Stimulated activated CD4-positive, alpha-beta T cell treated with anti-CD3 and anti-CD28 coated beads, Interleukin-4, amount 100 ng/mL, for 48 hours (primary cell): ENCODE results near the gene IREB2.
"Not testable (repeated sequence)": the region's sequence is repeated elsewhere in the genome, so short reads cannot be mapped to it uniquely, and the experiment has no call there.

Source experiments
- DNase-seq, 2 donors: peaks; one replicate each; pipeline ENCODE4 v3.0.0-alpha.2; 2020; ENCODE audit warnings: low read depth in 2 of 2

Gene IREB2, protein sequence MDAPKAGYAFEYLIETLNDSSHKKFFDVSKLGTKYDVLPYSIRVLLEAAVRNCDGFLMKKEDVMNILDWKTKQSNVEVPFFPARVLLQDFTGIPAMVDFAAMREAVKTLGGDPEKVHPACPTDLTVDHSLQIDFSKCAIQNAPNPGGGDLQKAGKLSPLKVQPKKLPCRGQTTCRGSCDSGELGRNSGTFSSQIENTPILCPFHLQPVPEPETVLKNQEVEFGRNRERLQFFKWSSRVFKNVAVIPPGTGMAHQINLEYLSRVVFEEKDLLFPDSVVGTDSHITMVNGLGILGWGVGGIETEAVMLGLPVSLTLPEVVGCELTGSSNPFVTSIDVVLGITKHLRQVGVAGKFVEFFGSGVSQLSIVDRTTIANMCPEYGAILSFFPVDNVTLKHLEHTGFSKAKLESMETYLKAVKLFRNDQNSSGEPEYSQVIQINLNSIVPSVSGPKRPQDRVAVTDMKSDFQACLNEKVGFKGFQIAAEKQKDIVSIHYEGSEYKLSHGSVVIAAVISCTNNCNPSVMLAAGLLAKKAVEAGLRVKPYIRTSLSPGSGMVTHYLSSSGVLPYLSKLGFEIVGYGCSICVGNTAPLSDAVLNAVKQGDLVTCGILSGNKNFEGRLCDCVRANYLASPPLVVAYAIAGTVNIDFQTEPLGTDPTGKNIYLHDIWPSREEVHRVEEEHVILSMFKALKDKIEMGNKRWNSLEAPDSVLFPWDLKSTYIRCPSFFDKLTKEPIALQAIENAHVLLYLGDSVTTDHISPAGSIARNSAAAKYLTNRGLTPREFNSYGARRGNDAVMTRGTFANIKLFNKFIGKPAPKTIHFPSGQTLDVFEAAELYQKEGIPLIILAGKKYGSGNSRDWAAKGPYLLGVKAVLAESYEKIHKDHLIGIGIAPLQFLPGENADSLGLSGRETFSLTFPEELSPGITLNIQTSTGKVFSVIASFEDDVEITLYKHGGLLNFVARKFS

DNA sequence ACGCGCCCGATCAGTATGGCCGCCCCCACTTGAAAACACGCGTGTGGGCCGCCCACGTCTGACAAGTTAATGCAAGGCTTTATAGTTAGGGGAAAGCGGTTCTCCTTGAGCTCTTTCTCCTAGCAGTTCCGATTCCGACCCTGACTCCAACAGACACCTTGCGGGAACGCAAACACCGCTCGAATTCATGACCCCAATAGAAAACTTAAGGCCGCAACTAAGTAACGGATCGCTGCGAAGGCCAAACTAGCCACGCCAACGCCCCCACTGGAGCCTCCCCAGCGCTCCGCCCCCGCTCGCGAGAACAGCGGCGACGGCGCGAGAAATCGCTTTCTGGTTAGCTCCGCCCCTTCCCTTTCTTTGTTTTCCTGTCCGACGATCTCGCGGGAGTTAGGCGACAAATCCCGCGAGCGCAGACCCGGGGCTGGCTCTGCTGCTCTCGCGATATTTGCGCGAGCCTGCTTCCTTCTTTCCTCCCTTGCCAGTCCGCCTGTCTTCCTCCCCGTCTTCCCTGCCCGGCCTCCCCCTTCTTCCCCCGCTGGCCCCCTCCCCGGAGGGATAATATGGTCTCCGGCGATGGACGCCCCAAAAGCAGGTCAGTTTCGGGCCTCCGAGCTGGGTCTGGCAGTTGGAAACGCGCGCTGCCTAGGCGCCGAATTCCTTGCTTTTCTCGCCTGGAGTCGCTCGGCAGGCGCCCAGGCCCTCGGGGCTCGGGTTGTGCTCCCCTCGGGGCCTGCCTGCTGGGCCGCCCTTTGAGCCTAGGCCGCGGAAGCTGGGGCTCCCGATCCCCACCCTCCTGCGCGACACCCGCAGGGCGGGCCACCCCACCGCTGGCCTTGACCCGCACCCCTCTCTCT is at the start of gene IREB2:
TSS of gene IREB2 (plus strand) at position 455 of the 857 bp plus-strand sequence. CDS start at position 577, 122 bp downstream.
- DNase-seq, result peak; percentile 95 to 96

DNA sequence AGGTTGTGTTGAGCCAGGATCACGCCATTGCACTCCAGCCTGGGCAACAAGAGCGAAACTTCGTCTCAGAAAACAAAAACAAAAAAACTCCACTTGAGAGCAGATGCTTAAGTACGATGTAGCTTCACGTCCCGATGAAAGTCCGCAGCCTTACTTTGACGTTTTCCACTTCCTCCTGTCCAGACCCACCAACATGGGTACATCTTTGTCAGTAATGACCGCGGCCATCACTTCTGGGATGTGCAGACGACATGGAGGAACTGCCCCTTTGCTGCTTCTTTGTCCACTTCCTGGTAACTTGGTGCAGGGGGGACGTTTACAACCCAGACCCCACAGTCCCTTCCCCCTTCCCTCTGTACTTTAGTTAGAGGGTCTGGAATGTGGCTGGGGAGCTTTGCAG is 49.2 kb upstream of the IREB2 start:
- DNase-seq, result no peak

DNA sequence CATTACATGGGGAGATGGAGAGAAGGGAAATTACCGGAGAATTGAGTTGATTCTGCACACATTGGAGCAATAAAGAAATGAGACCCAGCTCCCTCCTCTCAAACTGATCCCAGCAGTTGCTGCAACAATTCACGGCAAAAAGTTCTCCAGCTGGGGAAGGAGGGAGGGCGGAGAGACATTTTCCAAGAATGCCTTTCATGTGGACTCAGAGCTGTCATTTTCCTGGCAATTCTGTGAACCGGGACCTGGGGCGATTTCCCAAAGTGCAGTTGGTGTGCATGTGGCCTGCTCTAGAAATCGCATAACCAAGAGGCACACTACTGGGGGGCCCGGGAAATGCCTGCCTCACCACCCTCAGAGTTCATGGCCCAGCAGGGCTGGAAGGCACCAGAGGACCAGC is 48.7 kb upstream of the IREB2 start:
- no peak for DNase-seq

DNA sequence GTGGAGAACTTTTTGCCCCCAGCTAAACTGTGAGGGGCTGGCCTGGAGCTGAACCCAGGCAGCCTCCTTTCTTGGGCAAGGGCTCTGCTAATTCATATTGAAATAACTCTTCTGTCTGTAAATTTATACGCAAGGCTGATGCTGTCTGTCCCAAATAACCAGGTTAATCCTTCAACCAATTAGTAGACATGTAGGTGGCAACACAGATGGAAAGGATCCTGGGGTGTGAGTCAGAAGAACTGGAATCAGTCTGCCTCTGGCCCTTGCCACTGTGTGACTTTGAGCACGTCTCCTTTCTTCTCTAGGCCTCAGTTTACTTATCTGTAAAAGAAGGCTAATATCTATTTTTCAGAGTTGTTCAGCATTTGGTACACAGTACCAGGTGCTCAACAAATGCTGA is 48.3 kb upstream of the IREB2 start:
- DNase-seq, result no peak

DNA sequence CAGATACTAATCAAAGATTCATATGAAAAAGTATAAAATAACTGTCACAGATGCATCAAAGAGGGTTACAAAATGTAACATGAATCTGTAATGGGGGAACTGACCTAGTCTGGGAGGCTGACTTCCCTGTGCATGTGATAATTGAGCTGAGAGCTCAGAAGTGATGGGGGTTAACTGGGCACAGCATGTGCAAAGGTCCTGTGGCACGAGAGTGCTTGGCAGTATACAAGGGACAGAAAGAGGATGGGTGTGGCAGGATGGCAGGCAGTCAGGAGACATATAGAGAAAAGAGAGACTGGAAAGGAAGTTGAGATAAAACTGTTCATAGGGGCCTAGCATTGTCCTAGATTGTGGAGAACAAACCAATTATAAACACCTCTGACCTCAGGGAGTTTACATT is 47.8 kb upstream of the IREB2 start:
- DNase-seq, result no peak

DNA sequence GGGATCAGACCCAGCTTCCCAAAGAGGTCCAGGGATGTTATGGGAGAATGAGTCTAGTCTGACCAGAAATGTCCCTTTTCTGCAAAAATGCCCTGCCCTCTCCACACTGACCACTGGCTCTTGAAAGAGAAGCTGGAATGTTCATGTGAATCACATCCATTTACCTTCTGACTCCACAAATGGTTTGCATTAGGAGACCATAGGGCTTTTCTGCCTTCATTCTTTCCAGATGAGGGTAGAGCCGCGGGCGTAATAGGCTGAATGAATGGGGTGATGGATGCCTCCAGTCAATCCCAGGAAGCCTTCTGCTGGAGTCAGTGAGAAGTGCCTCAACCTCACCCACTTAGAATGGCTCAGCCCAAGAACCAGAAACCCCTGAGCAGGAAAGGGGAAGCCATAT is 47.2 kb upstream of the IREB2 start:
- DNase-seq, result no peak

DNA sequence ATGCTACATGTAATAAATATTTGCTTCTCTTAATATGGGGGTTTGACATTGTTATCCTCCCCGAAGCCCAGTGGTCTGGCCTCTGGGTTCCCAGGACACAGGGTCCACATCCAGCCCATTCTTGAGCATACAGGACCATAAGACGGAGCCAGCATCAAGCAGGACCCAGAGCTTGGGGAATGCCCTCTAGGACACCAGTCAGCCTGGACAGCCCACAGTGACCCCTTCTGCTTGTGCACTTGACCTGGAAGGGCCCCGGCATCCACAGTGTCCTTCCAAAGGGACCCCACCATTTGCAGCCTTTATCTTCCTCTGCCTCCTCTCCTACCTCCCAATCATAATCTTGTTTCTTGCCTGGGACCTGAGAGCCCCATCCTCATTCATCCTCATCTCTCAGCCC is 46.2 kb upstream of the IREB2 start:
- no peak for DNase-seq

DNA sequence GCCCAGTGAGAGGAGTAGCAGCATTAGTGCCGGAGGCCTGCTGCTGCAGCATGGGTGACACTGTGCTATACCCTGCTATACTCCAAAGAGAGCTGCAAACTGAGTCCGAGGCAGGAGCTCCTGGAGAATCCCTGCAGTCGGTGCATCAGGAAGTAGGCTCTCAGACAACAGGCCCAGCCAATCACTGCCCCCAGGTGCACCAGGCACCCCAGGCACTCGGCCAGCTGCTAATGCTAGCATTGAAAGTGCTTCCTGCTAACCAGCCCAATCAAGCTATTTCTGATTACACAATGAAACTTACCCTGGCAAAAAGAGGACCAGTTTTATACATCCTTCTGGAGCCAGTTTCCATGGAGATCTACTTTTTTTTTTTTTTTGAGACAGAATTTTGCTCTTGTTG is 45.6 kb upstream of the IREB2 start:
- DNase-seq, result no peak

DNA sequence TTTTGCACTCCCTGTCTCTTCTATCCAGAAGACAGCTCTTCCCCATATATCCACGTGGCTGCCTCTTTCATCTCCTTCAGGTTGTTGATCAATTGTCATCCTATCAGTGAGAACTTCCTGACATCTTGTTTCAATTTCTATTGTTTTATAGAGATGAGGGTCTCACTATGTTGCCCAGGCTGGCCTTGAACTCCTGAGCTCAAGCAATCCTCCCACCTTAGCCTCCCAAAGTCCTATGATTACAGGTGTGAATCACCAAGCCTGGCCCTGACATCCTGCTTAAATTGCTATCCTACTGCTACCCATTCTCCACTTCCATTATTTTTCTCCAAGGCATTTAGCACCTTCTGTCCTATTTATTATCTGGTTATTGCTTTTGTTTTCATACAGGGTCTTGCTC is 44.9 kb upstream of the IREB2 start:
- DNase-seq, result no peak

DNA sequence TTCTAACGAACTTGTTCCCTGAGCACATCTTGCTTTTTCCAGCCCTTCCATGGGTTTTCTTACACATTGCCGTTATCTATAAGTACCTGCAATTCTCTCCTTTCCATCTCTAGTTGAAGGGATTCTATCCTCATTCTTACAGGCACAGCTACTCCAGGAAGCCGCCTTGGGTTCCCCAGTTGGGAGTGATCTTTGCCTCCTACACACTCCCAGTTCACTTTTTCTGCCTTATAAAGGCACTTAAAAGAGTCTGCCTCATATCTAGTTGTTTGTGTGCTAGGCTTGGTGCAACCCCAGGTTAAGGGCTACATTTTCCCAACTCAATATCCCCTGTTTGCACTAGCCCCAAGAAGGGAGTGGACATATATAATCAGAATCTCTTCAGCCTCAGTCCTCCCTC is 44.0 kb upstream of the IREB2 start:
- DNase-seq, result no peak

DNA sequence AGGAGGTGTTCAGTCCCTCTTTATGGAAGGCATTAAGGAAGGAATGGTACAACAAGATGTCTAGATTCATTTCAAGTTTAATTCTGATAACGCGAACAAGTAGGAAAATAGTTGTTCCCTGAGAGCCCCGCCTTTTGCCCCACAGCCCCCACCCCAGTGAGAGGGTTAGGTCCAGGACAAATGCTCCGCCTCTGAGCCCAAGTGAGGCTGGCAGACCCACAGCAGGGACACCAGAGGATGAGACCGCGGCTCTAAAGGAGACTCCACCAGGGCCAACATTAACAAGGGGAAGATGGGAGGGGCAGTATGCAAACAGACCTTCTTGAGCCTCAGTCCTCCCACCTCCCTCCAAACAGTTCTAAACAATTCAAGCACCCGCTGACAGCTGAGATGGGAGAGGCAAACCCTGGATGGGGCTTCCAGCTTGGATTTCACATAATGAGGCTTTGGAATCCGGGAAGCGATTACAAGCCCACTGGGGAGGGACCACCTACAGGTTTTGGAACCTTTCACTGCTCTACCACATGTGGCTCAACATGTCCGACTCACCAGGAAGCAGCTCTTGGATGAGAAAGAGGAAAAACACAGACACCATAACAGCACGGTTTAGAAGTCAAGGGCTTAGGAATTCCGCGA is 42.9 kb upstream of the IREB2 start:
- no peak for DNase-seq

DNA sequence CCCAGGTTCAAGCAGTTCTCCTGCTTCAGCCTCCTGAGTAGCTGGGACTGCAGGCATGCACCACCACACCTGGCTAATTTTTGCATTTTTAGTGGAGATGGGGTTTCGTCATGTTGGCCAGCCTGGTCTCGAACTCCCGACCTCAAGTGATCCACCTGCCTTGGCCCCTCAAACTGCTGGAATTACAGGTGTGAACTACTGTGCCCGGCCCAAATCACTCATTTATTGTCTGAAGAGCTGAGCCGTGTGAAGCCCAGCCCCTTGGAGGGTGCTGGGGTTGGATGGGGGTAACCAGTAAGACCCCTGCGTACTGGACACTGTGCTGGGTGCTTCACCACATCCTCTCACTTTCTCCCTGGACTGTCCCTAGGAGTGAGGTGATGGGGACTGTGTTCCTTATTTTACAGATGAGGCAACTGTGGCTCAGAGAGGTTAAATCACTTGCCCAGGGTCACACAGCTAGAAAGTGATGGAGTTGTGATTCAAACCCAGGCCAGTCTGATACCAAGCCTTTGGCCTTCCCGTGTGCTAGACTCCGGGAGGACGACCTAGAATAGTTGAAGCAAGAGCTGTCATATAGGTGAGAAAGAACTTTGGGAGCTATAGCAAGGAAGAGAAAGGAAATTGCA is 41.7 kb upstream of the IREB2 start:
- DNase-seq, result no peak

DNA sequence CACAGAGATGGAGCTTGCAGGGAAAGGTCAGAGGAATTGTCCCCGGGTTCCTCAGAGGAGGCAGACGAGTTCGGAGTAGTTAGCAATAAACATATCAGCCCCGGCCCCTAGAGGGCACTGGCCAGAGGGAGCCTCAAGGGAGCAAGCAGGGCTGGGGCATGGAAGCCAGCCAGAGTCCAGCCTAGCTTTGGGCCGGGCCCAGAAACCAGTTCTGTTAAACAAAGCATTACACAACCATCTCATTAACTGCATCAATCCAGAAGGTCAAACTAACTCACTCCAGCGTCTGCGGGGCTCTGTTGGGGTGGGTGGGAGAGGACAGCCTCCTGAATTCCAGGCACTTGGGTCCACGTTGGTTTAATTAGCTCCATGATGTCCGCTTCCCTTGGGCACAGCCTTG is 41.0 kb upstream of the IREB2 start:
- DNase-seq, result no peak

DNA sequence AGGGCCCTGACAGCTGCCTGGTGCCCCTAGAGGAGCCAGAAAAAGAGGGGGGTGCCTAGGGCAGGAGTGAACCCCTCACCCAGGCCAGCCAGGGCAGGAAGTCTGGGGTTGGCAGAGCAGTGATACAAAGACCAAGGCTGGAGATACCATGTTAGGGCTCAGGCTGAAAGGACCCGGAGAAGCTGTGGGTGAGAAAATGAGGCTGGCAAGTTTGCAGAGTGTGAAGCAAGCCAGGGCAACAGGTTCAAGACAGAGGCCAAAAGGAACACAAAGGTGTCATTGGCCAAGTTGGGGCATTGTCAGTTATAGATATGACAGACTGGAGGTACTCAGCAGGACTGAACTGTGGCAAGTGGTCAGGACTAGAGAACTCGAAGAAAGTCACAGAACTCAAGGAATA is 40.6 kb upstream of the IREB2 start:
- no peak for DNase-seq

DNA sequence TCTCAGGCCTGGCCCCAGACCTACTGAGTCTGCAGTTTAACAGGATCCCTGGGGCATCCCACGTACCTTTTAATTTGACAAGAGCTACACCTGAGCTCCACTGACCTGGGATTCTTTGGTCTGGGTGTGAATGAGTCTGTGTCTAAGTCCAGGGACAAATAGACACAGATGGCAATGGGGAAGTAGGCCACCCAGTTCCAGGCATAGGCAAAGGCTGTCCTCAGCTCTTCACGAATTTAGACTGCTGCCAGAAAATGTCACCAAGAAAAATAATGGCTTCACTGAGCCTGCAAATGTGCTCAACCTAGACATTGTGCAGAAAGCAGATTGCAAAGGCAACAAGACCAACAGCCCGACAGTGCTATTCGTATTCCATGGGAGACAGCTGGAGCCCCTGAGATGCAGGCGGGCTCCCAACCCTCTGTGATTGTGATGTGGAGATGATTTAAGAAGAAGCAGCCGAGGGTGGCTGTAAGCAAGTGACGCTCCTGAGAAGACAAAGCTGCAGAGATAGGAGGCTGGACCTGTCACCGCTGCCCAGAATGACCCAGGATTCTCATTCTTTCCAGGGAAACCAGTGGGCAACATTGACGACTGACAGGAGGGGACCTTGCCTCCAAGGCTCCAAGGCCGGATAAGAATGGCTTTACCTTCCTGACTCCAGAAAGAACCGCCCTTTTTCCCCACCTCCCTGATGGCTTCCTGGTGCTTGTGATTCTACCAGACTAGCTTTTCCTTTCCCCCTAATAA is 39.8 kb upstream of the IREB2 start:
- no peak for DNase-seq

DNA sequence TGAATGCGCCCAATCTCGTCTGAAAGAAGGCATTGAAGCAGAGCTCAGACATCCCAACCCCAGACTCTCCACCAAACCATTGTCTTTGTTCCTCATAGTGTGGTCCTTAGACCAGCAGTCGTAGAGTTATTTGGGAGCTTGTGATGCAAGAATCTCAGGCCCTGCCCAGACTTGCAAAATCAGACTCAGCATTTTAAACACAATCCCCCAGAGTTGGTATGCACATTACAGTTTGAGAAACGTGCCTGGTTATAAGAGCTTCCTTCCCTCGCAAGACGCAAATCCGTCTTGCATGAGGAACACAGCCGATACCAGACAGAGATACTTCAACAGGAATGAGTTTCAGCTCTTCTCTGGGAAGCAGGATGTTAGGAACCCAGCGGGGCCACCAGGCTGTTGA is 38.9 kb upstream of the IREB2 start:
- no peak for DNase-seq

DNA sequence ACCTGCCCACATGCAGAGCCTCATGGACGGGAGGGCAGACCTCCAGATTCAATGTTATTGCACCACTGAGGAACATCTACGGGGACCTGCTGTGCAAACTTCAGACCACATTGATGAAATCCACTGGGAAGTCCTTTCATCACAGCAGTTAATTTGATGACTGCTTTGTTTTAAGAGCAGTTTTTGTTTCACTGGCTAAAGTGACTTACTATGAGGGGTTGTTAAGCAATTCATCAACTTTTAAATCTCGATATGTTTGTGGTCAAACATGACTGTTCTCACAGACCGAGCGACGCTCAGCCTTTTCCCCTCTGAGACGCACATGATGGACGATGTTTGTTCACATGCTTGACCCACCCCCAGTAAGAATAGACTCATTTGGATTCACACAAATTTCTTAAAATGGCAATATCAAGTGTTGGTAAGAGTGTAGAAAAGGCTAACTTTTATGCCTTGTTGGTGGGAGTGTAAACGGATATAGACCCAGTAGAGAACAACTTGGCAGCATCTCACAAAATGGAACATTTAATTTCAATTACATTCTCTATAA is 35.9 kb upstream of the IREB2 start:
- no peak for DNase-seq

DNA sequence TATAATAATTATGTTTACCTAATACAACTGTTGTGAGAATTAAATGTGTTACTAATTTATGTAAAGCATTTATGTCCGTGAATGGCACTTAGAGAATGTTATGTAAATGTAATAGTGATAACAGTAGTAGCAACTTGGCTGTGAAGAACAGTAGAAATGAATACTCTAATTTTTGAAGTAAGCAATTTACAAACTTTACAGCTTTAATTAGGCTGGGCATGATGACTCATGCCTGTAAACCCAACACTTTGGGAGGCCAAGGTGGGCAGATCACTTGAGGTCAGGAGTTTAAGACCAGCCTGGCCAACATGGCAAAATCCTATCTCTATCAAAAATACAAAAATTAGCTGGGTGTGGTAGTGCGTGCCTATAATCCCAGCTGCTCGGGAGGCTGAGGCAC is 33.9 kb upstream of the IREB2 start:
- no peak for DNase-seq

DNA sequence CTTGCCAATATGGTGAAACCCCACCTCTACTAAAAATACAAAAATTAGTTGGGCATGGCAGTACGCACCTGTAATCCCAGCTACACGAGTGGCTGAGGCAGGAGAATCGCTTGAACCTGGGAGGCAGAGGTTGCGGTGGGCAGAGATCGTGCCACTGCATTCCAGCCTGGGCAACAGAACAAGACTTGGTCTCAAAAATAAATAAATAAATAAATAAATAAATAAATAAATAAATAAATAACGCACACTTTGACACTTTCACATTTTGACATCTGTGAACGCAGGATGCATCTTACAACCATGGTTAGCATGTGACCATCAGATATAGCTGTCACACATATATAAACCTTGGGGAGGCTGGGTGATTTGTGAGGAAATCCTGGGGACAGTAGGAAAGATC is 33.2 kb upstream of the IREB2 start:
- DNase-seq, result not testable (repeated sequence)

DNA sequence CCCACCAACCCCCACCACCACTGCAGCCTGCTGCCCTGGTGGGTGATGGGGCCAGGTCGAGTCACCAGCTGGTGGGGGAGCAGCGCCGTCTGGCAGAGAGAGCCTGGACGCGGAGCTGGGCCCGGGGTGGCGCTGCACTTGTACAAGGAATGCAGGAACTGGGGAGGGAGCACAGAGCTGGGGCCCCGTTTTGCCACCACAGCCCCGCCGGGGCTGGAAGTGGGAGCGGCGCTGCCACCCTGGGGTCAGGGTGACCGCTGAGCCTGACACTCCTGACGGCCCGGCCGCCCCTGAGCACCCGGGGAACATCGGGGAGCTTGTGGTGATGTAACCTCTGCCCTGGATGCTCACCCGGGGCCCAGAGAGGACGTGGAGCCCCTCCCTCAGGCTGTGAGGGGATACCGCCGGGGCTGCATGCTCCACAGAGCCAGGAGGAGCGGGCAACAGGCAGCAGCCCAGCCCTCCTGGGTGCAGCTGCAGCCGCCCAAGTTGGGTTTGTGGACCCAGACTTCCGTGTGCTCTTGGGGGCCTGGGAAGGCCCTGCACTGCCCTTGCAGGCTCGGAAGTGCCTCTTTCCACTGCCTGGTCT is 32.6 kb upstream of the IREB2 start:
- DNase-seq, result no peak
